ENCODE data around the gene CA5A.
"Not testable (repeated sequence)": the region's sequence is repeated elsewhere in the genome, so short reads cannot be mapped to it uniquely, and the experiment has no call there.

The CA5A gene

GRCh38 chr16:87861300-87862099 lies 74.8 kb downstream of the CA5A start:
- DNase-seq: not testable (repeated sequence)

GRCh38 chr16:87860553-87861299 lies 75.6 kb downstream of the CA5A start:
- no peak for DNase-seq

- not testable (repeated sequence) for DNase-seq
Measured at GRCh38 chr16:87858151-87858993, 78.0 kb downstream of the CA5A start.

- DNase-seq: no peak
Measured at GRCh38 chr16:87856791-87857228, 79.5 kb downstream of the CA5A start.

GRCh38 chr16:87855852-87856715 lies 80.2 kb downstream of the CA5A start:
- peak; percentile 57 for DNase-seq

GRCh38 chr16:87854907-87855683 lies 81.2 kb downstream of the CA5A start:
- DNase-seq: no peak

- no peak for DNase-seq
Measured at GRCh38 chr16:87854053-87854906, 82.0 kb downstream of the CA5A start.

- DNase-seq: peak; percentile 78
Measured at GRCh38 chr16:87853411-87854052, 82.8 kb downstream of the CA5A start.

- no peak for DNase-seq
Measured at GRCh38 chr16:87851601-87852000, 84.7 kb downstream of the CA5A start.

- DNase-seq: no peak
Measured at GRCh38 chr16:87851141-87851587, 85.2 kb downstream of the CA5A start.

GRCh38 chr16:87850009-87851006 lies 86.0 kb downstream of the CA5A start:
- peak; percentile 80 for DNase-seq

- DNase-seq: no peak
Measured at GRCh38 chr16:87849419-87850008, 86.8 kb downstream of the CA5A start.

GRCh38 chr16:87848676-87849345 lies 87.5 kb downstream of the CA5A start:
- DNase-seq: no peak

- DNase-seq: no peak
Measured at GRCh38 chr16:87847785-87848675, 88.3 kb downstream of the CA5A start.

- DNase-seq: no peak
Measured at GRCh38 chr16:87847467-87847784, 88.9 kb downstream of the CA5A start.

- no peak for DNase-seq
Measured at GRCh38 chr16:87846705-87847466, 89.4 kb downstream of the CA5A start.
